Ovary (tissue), 9 donors: Measurements from ENCODE around the gene FGF12. TPM values are rescaled to one million over a fixed set of nuclear protein-coding genes. Genes with fewer than 3 reads are reported as not detected.

Experiments used
- DNase-seq, 5 donors: peaks; one replicate each; pipeline ENCODE4 v3.0.0-alpha.2; 2019 to 2020
- H3K27ac ChIP-seq, 2 donors: fragments of 200-600 bp; one replicate each; pipeline versions ENCODE4 v1.5.1 to v1.8.0; 2019 to 2022
- H3K27me3 ChIP-seq: fragments of 200-600 bp; one replicate; pipeline ENCODE4 v1.8.0; 2022
- H3K36me3 ChIP-seq: fragments of 200-600 bp; sonication (generic); one replicate; pipeline ENCODE4 v1.5.1; 2019
- H3K4me1 ChIP-seq: one replicate; pipeline ENCODE4 v1.8.1; 2013; ENCODE audit warnings: mild to moderate bottlenecking, moderate library complexity; ENCODE audit not compliant: insufficient read depth
- H3K4me3 ChIP-seq: fragments of 200-600 bp; sonication (generic); one replicate; pipeline ENCODE4 v1.5.1; 2017
- H3K9me3 ChIP-seq, 2 donors: fragments of 200-600 bp in 1 of 2; sonication (generic) in 1 of 2; one replicate each; pipeline versions ENCODE4 v1.5.1 to v1.8.1; 2013 to 2019; ENCODE audit warnings: mild to moderate bottlenecking in 1 of 2, moderate library complexity in 1 of 2
- EP300 ChIP-seq: sonication (generic); formaldehyde crosslinking; IDR thresholded peaks from one replicate; pipeline ENCODE4 v1.6.1; 2017; ENCODE audit warnings: antibody characterized with exemption
- POLR2A ChIP-seq: fragments of 450-650 bp; IDR thresholded peaks from one replicate; pipeline ENCODE4 v1.6.1; 2017; ENCODE audit warnings: antibody characterized with exemption, mild to moderate bottlenecking, moderate library complexity
- WGBS, 3 donors: extraction: QIAGEN DNeasy Blood & Tissue Kit in 1 of 3; methylation state at CpG; one replicate each; pipeline versions ENCODE4 v1.1.5 to v1.1.7; 2013 to 2017; 5-methylcytosine and 5-hydroxymethylcytosine counted together
- intact Hi-C, 4 donors: fragments of 100-400 bp; cut with DNase I; formaldehyde crosslinking; loops; one replicate each; pipeline versions ENCODE4 v1.11.0 to v1.15.1; 2022 to 2023
- polyA plus RNA-seq, 2 donors: library from polyadenylated mRNA; stranded (reverse); fragments of 200-250 nt in 1 of 2; fragments of 350-450 nt in 1 of 2; fragmentation: Illumina TruSeq in 1 of 2; extraction: RNeasy Lipid Tissue Mini Kit (QIAGEN cat#74804) in 1 of 2; gene quantifications; one replicate each; pipeline ENCODE4 v1.2.3, GENCODE V29; 2013 to 2014
- total RNA-seq, 7 donors: library from RNA; depleted of rRNA in 2 of 7; stranded (reverse); fragments of >200 nt in 2 of 7; fragmentation: NEBNext Ultra II Directional in 3 of 7; extraction: Animal tissue kit (Norgen Biotek cat#: 25700) in 3 of 7; gene quantifications; one replicate each; pipeline versions ENCODE4 v1.1.0 to v1.2.4, GENCODE V29; 2016 to 2023
- TF ChIP-seq, protein P1 (sequence below), 3 donors: fragments of 450-650 bp in 2 of 3; fragments of 200-600 bp in 1 of 3; IDR thresholded peaks; one replicate each; pipeline versions ENCODE4 v1.5.1 to v1.8.0; 2016 to 2022; ENCODE audit warnings: antibody characterized with exemption in 3 of 3, mild to moderate bottlenecking in 1 of 3
- donor health status: DM: no; HTN: no; CAD: no; lungs with moderate emphysema.
- donor health status: DM: no; HTN: no; CAD: no.
- donor health status: Bipolar disorder and iron deficiency.
- donor health status: DM: yes; HTN: yes; CAD: no.
- donor health status: DM: no; HTN: no; CAD: no.
- donor health status: DM: yes; HTN: yes; CAD: no.

FGF12 gene
- total and polyA plus RNA-seq, 9 donors: 0.24 to 4.0 (median 1.7) TPM

DNA sequence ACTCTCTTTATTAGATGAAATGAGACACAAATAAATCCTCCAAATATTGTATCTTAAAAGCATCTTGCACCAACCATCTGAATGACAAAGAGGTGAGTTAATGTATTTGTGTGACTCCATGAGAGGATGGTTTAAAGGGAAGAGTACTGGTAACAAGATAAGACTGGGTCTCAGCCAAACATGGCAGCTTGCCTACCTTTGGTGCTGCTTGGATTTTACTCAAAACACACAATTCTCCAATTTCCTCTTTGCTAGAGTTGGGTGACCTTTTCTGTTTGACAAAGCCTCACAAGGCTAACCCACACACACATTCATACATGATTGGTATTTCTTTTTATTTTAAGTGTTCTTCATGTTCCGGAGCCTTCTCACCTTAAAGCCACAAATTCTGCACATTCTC is 506.4 kb downstream of the FGF12 start:
- Histone ChIP-seq H3K27ac (no peak overlapping the region), H3K36me3 (no peaks in the 10 kb centered on the region), H3K9me3 (no peaks in the 10 kb centered on the region), H3K4me3 (no peak overlapping the region), H3K4me1 (no peaks in the 10 kb centered on the region), H3K27me3 (no peaks in the 10 kb centered on the region)
- TF ChIP-seq POLR2A (no peak), EP300 (no peak)
- TF ChIP-seq, protein P1, sequence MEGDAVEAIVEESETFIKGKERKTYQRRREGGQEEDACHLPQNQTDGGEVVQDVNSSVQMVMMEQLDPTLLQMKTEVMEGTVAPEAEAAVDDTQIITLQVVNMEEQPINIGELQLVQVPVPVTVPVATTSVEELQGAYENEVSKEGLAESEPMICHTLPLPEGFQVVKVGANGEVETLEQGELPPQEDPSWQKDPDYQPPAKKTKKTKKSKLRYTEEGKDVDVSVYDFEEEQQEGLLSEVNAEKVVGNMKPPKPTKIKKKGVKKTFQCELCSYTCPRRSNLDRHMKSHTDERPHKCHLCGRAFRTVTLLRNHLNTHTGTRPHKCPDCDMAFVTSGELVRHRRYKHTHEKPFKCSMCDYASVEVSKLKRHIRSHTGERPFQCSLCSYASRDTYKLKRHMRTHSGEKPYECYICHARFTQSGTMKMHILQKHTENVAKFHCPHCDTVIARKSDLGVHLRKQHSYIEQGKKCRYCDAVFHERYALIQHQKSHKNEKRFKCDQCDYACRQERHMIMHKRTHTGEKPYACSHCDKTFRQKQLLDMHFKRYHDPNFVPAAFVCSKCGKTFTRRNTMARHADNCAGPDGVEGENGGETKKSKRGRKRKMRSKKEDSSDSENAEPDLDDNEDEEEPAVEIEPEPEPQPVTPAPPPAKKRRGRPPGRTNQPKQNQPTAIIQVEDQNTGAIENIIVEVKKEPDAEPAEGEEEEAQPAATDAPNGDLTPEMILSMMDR (IDR thresholded peaks at IDR 0.05): no peak
- WGBS, 3 donors: 92 to 99% (median 93%) methylated on average over 1 of the region's 1 CpG
- DNase-seq: no peak
- intact Hi-C loops: no loop called here

DNA sequence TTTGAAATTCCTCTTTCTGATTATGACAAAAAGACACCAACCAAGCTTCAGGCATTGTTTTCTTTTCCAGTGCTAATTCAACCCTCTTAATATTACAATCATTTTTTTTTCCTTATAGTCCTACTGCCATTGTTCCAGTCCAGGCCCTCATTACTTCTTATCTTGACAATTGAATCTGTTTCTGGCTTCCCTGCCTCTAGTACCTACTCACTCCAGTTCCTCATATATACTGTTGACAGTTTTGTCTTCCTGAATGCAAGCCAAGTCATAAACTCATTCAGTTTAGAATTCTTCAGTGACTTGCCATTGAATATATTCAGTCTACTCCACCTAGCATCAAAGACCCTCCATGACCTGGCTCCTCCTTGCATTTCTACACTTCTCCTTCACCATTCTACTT is 507.4 kb downstream of the FGF12 start:
- H3K36me3 ChIP-seq: no peaks in the 10 kb centered on the region
- H3K4me1 ChIP-seq: peaks cover 2% of the 10 kb centered on the region
- no peak for DNase-seq
- H3K9me3 ChIP-seq: no peaks in the 10 kb centered on the region
- TF ChIP-seq, protein P1 (IDR thresholded peaks at IDR 0.05): no peak
- TF ChIP-seq POLR2A (no peak), EP300 (no peak)
- no peak overlapping the region for H3K27ac ChIP-seq
- H3K27me3 ChIP-seq: no peaks in the 10 kb centered on the region
- H3K4me3 ChIP-seq: no peak overlapping the region
- intact Hi-C loops: no loop called here

DNA sequence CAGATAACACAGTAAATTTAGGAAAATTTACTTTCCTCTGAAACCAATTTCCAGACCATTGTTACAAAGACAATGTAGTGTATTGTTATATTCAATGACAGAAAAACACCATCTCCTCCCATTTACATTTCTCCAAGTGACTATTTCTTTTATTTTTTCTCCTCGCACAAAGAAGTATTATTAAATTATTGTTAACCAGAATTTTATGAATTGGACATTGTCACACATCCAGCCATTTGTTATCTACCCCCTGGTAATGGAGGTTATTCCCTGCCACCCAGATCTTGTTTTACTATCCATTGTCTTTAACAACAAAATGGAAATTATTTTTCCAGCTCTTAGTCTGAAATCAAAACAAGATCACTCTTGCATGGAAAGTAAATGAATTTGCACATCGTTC is 511.3 kb downstream of the FGF12 start:
- peaks cover 2% of the 10 kb centered on the region for H3K4me1 ChIP-seq
- TF ChIP-seq EP300: no peak
- TF ChIP-seq, protein P1 (IDR thresholded peaks at IDR 0.05): no peak
- no peak for TF ChIP-seq POLR2A
- no peaks in the 10 kb centered on the region for H3K36me3 ChIP-seq
- H3K27me3 ChIP-seq: no peaks in the 10 kb centered on the region
- H3K9me3 ChIP-seq: no peaks in the 10 kb centered on the region
- no peak overlapping the region for H3K4me3 ChIP-seq
- DNase-seq: no peak
- 94 to 98% (median 96%) methylated on average over 2 of the region's 2 CpGs for WGBS, 3 donors
- no peak overlapping the region for H3K27ac ChIP-seq
- intact Hi-C loops: no loop called here

DNA sequence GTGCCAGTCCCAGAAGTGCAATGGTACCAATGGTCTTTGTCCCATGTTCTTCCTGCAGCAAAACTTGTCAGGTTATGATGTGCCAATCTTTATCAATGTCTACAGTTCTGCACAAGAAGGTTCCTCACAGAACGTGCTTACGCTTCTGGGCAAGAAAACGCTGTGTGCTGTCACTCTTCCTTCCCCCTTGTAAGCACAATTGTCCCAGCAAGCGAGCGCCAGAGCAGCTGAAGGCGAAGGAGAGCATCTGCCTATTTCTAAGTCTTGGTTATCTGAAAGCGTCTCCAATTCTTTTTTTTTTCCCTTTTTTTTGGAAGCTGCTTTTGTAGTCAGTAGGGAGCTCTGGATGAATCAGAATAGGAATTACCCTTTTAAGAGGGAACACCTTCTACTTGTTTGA is 514.4 kb downstream of the FGF12 start:
- Histone ChIP-seq H3K4me3 (no peak overlapping the region), H3K4me1 (peaks cover 2% of the 10 kb centered on the region), H3K9me3 (no peaks in the 10 kb centered on the region), H3K27ac (no peak overlapping the region), H3K27me3 (no peaks in the 10 kb centered on the region), H3K36me3 (no peaks in the 10 kb centered on the region)
- 78 to 89% (median 88%) methylated on average over 7 of the region's 7 CpGs for WGBS, 3 donors
- intact Hi-C loops: no loop called here
- DNase-seq: no peak
- TF ChIP-seq, protein P1 (IDR thresholded peaks at IDR 0.05): no peak
- TF ChIP-seq POLR2A (no peak), EP300 (no peak)

DNA sequence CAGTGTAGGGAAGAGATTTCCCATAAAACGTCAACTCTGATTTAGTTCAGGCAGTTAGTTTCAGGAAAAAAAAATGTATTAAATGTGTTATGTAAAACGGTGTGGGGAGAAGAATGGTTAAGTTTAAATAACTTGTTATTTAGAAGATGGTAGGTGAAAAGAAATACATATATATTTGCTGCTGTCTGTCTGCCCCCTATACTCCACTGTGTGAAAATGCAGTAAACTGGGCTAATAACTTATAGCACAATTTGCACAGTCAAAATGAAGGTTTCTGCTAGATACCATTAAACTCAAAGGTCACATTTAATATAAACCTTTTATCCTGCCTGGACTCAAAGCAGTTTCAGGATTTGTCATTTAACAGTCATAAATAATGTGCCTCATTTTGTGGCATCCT is 515.0 kb downstream of the FGF12 start:
- Histone ChIP-seq H3K27ac (no peak overlapping the region), H3K36me3 (no peaks in the 10 kb centered on the region), H3K4me3 (no peak overlapping the region), H3K27me3 (no peaks in the 10 kb centered on the region), H3K9me3 (no peaks in the 10 kb centered on the region), H3K4me1 (peaks cover 3% of the 10 kb centered on the region)
- no peak for DNase-seq
- TF ChIP-seq POLR2A (no peak), EP300 (no peak)
- TF ChIP-seq, protein P1 (IDR thresholded peaks at IDR 0.05): no peak
- intact Hi-C loops: no loop called here
- WGBS, 3 donors: 61 to 71% (median 68%) methylated on average over 2 of the region's 2 CpGs
